Left lobe of liver (tissue), 2 donors: ENCODE measurements around the gene CASR. TPM values are rescaled to one million over a fixed set of nuclear protein-coding genes. Genes with fewer than 3 reads are reported as not detected.

ENCODE experiments used
- ATAC-seq: fragments of 200-7000 bp; cut with Tn5 transposase; one replicate; pipeline ENCODE4 v1.9.1; 2020; ENCODE audit warnings: mild to moderate bottlenecking, moderate library complexity
- DNase-seq: peaks from one replicate; pipeline ENCODE4 v3.0.0-alpha.2; 2020; ENCODE audit warnings: low spot score
- total RNA-seq: library from RNA; stranded (reverse); gene quantifications from one replicate; pipeline ENCODE4 v1.2.1, GENCODE V29; 2021
- donor health status: DM: no; HTN: no; CAD: no; lungs with moderate emphysema.
- donor health status: DM: no; HTN: yes; CAD: no.

The CASR gene
- total RNA-seq, 1 donor from 2014 or later = 0.30 TPM

GRCh38 chr3:122213650-122214049 lies 30.2 kb downstream of the CASR start:
- DNase-seq (no peak), ATAC-seq (no peak)

DNA sequence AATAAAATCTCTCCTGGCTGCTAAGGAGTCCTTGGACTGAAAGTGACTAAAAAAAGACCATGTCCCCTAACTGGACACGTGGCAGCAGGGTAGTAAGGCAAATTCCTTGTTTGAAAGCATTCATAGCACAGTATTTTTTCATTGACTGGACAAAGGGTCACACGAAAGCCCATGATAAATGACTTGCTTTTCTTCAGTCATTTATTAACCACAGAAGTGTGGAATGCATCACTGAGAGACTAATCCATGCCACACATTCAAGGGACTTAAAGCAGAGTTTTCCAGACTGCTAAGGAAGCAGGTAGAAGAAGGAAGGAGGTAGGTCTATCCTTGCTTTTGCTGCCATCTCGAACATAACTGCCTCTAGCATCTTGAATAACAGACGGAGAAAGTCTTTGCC lies 31.2 kb downstream of the CASR start:
- DNase-seq = no peak
- no peak for ATAC-seq

- no peak for DNase-seq
- ATAC-seq = peak; percentile 85
Measured at GRCh38 chr3:122215592-122216298, 32.3 kb downstream of the CASR start.

DNA sequence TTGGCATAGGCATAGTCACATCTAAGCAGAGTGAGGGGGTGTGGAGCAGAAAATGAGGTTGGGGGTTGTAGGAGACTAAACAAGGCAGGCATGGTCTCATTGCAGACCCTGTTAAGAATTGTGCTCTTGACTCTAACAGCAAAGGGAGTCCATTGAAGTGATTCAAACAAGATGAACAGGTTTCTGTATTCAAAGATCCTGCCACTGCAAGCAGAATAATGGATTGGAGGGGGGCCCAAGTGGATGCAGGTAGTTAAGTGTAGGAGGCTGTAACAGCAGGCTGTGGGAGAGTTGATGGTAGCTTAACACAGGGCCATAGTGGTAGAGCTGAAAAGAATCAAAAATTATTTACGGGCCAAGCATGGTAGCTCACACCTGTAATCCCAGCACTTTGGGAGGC lies 34.4 kb downstream of the CASR start:
- ATAC-seq = no peak
- DNase-seq = no peak

DNA sequence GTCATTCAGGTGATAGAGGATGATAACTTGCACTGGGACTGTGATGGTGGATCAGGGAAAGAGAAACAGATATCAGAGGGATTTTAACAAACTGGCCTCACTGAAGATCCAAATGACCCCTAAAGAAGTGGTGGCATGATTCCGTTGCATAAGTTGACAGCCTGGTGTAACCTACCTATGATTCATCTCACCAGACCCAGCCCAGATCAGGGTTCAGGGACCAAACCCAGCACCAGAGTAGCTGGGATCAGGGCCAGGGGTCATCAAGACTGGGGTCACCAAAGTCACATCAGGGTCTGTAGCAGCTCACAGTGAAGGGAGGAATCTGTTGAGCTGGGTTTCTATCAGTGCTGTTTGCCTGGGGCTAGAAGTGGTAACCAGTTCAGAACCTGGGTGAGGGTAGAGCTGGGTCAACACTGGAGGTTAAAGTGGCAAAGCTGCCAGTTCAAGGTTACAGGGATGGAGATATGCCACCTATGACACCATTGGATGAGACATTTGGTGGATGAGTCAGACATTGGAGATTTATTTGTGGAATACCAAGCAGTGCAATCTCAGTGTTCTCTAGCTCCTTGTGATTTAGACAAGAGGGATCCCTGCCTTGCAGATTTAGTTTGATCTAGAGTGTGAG lies 35.9 kb downstream of the CASR start:
- no peak for DNase-seq

GRCh38 chr3:122227036-122227781 lies 43.7 kb downstream of the CASR start:
- DNase-seq (no peak), ATAC-seq (no peak)

More for the DNA sequence above, 35.9 kb downstream of the CASR start:
- peak; percentile 31 for ATAC-seq

- no peak for DNase-seq
- ATAC-seq = no peak
Measured at GRCh38 chr3:122230174-122230573, 46.7 kb downstream of the CASR start.

GRCh38 chr3:122231465-122232157 lies 48.1 kb downstream of the CASR start:
- ATAC-seq = no peak

DNA sequence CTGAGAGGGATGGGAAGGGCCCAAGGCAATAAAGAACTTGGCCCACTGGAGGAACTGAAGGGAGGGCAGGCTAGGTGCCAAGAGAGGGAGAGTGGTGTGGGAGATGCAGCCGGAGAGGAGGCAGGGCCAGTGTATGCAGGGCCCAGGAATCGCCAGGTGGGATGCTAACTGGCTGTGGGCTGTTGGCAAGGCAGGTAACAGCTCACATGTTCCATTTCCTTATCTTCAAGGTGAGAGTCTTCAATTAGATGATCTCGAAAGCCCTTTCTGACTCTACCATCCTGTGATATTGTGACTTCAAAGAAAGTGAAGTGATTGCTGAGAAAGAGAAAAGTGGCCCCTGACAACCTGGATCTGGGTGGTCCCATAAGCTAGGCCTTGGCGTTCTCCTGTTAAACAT lies 49.0 kb downstream of the CASR start:
- no peak for ATAC-seq
- DNase-seq = no peak

More at GRCh38 chr3:122231465-122232157, 48.1 kb downstream of the CASR start:
- no peak for DNase-seq

DNA sequence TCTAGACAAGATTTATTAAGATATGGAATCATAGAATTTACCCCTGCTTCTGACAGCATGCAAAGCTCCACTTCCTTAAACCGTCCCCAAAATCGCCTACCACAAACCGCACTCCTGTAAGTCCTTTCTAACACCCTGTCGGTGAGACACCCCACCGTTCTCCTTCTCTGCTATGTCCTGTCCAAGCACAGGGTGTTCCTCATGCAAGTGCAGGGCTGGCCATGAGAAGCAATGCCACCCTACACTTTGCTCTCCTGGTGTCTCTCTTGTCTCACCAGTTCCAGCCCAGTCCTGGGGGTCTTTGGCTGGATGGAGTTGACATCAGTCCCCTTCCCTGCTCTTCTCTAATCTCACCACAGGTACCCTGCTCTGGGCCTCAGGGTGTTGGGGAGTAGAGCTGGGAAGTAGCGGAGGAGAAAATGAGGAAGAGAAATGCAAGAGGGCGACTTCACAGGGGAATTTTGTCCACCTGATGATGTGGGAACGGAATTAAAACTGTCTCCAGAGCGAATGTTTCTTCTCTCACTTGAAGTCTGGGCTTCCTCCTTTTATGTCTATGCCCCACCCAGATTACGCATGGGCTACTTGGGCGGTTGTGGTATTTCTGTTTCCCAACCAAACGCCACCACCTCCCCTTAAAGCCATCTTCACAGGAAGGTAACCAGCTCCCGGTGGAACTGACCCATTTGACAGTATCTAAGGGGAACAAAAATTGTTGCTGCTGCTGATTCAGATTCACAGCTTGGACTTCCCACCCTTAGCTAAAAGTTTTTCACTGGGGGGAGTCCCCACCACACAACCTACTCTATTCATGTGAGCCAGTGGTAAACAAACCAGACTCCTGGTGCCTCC lies 49.9 kb downstream of the CASR start:
- DNase-seq (no peak), ATAC-seq (peak; percentile 26)

DNA sequence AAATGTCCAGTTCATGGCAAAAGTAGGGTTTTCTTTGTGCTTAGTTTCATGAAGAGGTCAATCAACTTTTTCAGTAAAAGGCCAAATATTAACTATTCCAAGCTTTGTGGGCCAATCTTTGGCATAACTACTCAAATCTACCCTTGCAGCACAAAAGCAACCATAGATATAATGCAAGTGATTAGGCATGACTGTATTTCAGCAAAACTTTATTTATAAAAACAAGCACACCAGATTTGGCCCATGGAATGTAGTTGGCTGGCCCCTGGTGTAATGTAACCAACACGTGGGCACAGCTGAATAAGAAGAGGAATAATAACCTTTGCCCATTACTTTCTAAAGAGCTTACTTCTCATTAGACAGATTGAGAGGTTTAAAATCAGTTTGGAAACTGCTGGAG lies 50.6 kb downstream of the CASR start:
- ATAC-seq (no peak), DNase-seq (no peak)

- DNase-seq (no peak), ATAC-seq (no peak)
Measured at GRCh38 chr3:122235147-122235546, 51.7 kb downstream of the CASR start.

DNA sequence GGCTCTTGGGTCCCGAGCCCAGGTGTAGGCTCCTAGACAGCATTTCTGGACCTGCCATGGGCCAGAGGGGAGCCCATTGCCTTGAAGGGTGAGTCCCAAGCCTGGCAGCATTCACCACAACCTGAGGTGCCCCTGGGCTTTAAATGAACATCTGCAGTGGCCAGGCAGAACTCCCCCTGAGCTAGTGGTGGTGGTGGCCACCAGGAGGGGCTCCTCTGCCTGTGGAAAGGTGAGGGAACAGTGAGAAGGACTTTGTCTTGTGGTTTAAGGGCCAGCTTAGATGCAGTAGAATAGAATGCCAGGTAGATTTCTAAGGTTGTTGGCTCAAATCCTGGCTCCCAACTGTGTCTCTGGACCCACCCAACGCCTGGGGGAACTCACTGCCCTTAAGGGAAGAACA lies 55.6 kb downstream of the CASR start:
- ATAC-seq (no peak), DNase-seq (no peak)

GRCh38 chr3:122245513-122246174 lies 62.2 kb downstream of the CASR start:
- ATAC-seq = no peak

DNA sequence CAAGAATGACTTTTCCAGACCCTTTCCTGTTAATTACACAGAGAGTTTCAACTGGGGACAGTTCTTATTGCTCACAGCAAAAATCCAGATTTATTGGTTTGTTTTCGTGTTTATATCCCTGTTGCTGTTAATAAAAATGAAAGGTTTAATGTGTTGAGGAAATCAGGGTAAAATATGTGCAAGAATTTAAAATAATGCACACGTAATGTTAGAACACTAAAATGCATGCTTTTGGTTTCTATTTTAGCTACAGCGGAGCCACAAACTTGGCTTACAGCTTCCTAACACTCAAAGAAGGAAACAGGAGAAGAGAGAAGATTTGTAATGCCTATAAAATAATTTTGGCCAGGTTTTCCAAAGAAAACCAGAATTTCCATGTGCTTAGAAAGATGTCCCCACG lies 62.7 kb downstream of the CASR start:
- ATAC-seq (no peak), DNase-seq (no peak)

More at GRCh38 chr3:122245513-122246174, 62.2 kb downstream of the CASR start:
- DNase-seq = no peak

- DNase-seq (no peak), ATAC-seq (peak; percentile 43)
Measured at GRCh38 chr3:122247087-122247824, 63.8 kb downstream of the CASR start.

- no peak for DNase-seq
Measured at GRCh38 chr3:122247825-122248185, 64.3 kb downstream of the CASR start.

GRCh38 chr3:122251428-122251827 lies 68.0 kb downstream of the CASR start:
- DNase-seq = no peak
- ATAC-seq = no peak

More at GRCh38 chr3:122247825-122248185, 64.3 kb downstream of the CASR start:
- ATAC-seq = no peak

- DNase-seq (no peak), ATAC-seq (peak; percentile 31)
Measured at GRCh38 chr3:122253581-122253980, 70.1 kb downstream of the CASR start.
